ENCODE results near the gene COA4.

- TF ChIP-seq, protein P1, sequence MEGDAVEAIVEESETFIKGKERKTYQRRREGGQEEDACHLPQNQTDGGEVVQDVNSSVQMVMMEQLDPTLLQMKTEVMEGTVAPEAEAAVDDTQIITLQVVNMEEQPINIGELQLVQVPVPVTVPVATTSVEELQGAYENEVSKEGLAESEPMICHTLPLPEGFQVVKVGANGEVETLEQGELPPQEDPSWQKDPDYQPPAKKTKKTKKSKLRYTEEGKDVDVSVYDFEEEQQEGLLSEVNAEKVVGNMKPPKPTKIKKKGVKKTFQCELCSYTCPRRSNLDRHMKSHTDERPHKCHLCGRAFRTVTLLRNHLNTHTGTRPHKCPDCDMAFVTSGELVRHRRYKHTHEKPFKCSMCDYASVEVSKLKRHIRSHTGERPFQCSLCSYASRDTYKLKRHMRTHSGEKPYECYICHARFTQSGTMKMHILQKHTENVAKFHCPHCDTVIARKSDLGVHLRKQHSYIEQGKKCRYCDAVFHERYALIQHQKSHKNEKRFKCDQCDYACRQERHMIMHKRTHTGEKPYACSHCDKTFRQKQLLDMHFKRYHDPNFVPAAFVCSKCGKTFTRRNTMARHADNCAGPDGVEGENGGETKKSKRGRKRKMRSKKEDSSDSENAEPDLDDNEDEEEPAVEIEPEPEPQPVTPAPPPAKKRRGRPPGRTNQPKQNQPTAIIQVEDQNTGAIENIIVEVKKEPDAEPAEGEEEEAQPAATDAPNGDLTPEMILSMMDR (IDR thresholded peaks at IDR 0.05) = no peak
- no peak for TF ChIP-seq POLR2AphosphoS5 (IDR thresholded peaks at IDR 0.05)
Observed at GRCh38 chr11:73852049-73852448, 24.6 kb downstream of the COA4 start.

Data from prostate gland (tissue), 2 donors.